Measurements from ENCODE around the gene RIOX2.

The RIOX2 gene

DNA sequence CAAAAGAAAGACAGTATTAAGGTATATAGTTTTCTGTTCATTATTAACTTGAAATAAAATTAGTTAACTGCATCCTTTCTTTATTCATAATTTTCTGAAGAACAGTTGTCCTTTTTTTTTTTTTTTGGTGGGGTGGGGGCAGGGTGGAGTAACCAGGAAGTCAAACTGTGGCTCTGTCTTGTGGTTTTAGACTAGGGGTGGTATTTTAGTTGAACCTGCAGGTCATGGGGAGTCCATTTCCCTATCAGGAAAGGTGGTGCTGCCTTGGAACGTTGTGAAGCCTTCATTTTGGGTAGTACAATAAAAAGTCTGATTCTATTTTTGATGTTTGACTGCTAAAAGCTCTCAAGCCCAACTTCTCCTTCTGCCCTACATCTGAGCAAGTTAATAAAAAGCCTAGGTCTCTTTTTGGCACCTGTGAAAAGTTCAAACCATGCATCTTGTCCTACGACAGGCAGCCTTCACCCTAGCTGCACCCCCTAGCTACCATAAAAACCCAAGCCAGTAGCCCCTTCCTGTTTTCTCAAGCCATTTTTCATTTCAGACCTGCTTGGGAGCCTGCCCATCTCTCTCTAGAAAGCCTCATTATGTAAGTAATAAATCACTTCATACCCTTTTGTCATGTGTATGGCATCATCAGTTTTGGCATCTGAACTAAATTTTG lies 31.2 kb upstream of the RIOX2 start:
- no peak overlapping the region for H3K9ac ChIP-seq (ENCODE audit: low read depth, low read length)
- no peak overlapping the region for H3K4me3 ChIP-seq (ENCODE audit: low read depth, low read length)
- no peaks in the 10 kb centered on the region for H3K36me3 ChIP-seq (ENCODE audit: control insufficient read depth, insufficient read depth, low read length)
- H3K27me3 ChIP-seq (ENCODE audit: control insufficient read depth, insufficient read depth, low read length), result no peaks in the 10 kb centered on the region
- H3K4me1 ChIP-seq (ENCODE audit: control insufficient read depth, insufficient read depth, low read length), result no peaks in the 10 kb centered on the region
- no peaks in the 10 kb centered on the region for H3K9me3 ChIP-seq (ENCODE audit: control insufficient read depth, insufficient read depth, low read length)

DNA sequence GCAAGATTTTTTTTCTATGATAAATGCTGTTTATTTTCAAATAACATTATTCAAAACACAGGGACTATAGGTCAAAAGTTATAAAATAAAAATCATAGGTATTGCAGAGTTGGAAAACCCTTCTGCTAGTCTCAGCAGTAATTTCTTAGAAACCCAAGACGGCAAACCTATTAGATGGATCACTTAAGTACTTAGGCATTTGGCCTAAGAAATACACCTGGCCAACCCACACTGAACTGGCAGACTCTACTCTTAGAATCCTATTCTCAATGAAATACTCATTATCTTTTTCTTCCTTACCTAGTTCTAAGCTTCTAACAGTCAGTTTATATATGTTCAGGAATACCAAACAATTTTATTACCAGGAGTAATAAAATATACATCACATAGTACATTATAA lies 30.5 kb upstream of the RIOX2 start:
- no peak overlapping the region for H3K4me3 ChIP-seq (ENCODE audit: low read depth, low read length)
- no peaks in the 10 kb centered on the region for H3K9me3 ChIP-seq (ENCODE audit: control insufficient read depth, insufficient read depth, low read length)
- H3K4me1 ChIP-seq (ENCODE audit: control insufficient read depth, insufficient read depth, low read length), result no peaks in the 10 kb centered on the region
- H3K27me3 ChIP-seq (ENCODE audit: control insufficient read depth, insufficient read depth, low read length), result no peaks in the 10 kb centered on the region
- H3K36me3 ChIP-seq (ENCODE audit: control insufficient read depth, insufficient read depth, low read length), result no peaks in the 10 kb centered on the region
- H3K9ac ChIP-seq (ENCODE audit: low read depth, low read length), result no peak overlapping the region

DNA sequence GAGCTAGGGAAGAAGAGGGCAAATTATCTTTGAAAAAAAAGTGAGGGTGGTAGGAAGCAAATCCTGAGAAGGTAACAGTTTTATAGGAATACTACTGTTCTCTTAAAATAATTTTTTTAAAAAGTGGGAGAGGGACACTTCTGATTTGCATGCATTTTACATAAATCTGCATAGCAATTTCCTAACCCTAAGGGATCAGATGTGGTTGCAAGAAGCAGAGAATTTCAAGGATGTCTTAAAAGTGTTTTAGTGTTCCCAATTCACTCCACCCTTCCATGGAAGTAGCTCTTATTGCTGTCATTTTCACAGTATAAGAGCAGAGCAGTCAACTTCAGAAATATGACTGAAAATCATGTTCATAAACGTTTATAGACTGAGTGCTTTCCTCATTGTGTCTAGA lies 27.8 kb upstream of the RIOX2 start:
- H3K36me3 ChIP-seq (ENCODE audit: control insufficient read depth, insufficient read depth, low read length), result no peaks in the 10 kb centered on the region
- no peak overlapping the region for H3K9ac ChIP-seq (ENCODE audit: low read depth, low read length)
- H3K27me3 ChIP-seq (ENCODE audit: control insufficient read depth, insufficient read depth, low read length), result no peaks in the 10 kb centered on the region
- H3K4me3 ChIP-seq (ENCODE audit: low read depth, low read length), result no peak overlapping the region
- H3K9me3 ChIP-seq (ENCODE audit: control insufficient read depth, insufficient read depth, low read length), result no peaks in the 10 kb centered on the region
- H3K4me1 ChIP-seq (ENCODE audit: control insufficient read depth, insufficient read depth, low read length), result no peaks in the 10 kb centered on the region

DNA sequence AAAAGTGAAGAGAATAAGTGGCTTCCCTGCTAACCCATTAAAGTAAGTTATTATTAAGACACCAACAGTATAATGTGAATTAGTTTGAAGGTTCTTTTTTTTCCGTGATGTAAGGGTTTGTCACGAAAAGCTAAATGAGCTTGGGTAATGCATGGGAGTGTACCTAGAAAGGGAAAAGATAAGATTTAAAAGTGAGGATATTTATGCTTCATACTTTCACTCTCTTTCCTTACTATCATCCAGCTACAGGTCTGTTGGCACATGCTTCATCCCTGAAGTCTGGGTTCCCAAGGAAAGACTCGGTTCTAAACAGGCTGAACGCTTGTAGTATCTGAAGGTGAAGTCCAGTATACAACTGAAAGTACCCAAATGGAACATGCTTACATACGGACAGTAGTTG lies 26.9 kb upstream of the RIOX2 start:
- no peak overlapping the region for H3K9ac ChIP-seq (ENCODE audit: low read depth, low read length)
- H3K9me3 ChIP-seq (ENCODE audit: control insufficient read depth, insufficient read depth, low read length), result no peaks in the 10 kb centered on the region
- H3K36me3 ChIP-seq (ENCODE audit: control insufficient read depth, insufficient read depth, low read length), result no peaks in the 10 kb centered on the region
- H3K4me3 ChIP-seq (ENCODE audit: low read depth, low read length), result no peak overlapping the region
- no peaks in the 10 kb centered on the region for H3K27me3 ChIP-seq (ENCODE audit: control insufficient read depth, insufficient read depth, low read length)
- H3K4me1 ChIP-seq (ENCODE audit: control insufficient read depth, insufficient read depth, low read length), result peaks cover under 1% of the 10 kb centered on the region

DNA sequence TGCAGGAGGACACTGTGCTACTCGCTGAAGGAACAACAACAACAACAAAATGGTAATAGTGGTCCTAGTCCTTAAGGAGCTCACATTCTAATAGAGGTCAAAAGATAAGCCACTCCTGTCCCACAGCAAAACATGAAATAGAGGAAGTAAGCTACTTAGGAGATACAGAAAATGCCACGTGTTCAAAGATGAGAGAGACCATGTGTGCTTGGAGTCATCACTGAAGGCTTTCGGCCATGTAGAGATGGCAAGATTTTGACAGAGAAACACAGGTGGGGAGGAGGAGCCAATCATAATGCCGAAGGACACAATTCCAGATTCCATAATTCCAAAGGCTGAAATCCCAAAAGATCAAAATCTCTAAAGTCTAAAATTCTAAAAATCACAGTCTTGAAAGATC lies 24.8 kb upstream of the RIOX2 start:
- no peaks in the 10 kb centered on the region for H3K27me3 ChIP-seq (ENCODE audit: control insufficient read depth, insufficient read depth, low read length)

DNA sequence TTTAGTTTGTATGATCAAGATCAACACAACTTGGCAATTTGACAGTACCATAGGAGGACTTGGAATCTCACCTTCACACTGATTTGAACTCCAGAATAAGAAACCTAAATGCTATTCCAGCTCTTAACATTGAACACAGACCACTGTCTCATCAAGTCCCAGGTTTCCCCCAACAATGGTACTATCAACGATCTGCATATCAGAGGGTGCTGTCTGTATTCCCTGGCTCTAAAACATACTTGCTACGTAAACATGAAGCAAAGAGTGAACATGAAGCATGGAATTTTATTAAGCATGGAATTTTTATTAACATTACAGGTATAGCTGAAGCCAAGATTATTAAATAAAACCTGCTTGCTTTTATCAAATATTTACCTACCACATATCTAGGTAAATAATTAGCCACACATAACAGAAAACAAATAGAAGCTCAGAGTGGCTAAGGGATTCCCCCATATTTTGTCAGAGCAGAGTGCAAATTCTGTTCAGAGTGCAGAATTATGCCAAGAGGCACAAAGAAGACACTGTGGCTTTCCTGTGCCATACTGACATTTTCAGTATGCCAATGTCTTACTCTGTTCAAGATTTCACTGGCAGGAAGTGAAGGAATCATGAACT lies 22.2 kb upstream of the RIOX2 start:
- H3K9me3 ChIP-seq (ENCODE audit: control insufficient read depth, insufficient read depth, low read length), result no peaks in the 10 kb centered on the region
- H3K36me3 ChIP-seq (ENCODE audit: control insufficient read depth, insufficient read depth, low read length), result no peaks in the 10 kb centered on the region
- no peaks in the 10 kb centered on the region for H3K27me3 ChIP-seq (ENCODE audit: control insufficient read depth, insufficient read depth, low read length)
- H3K9ac ChIP-seq (ENCODE audit: low read depth, low read length), result no peak overlapping the region
- no peak overlapping the region for H3K4me3 ChIP-seq (ENCODE audit: low read depth, low read length)
- peaks cover 9% of the 10 kb centered on the region for H3K4me1 ChIP-seq (ENCODE audit: control insufficient read depth, insufficient read depth, low read length)

More for the DNA sequence above, 24.8 kb upstream of the RIOX2 start:
- H3K4me3 ChIP-seq (ENCODE audit: low read depth, low read length), result no peak overlapping the region
- H3K9ac ChIP-seq (ENCODE audit: low read depth, low read length), result no peak overlapping the region
- peaks cover 9% of the 10 kb centered on the region for H3K4me1 ChIP-seq (ENCODE audit: control insufficient read depth, insufficient read depth, low read length)
- H3K9me3 ChIP-seq (ENCODE audit: control insufficient read depth, insufficient read depth, low read length), result no peaks in the 10 kb centered on the region
- H3K36me3 ChIP-seq (ENCODE audit: control insufficient read depth, insufficient read depth, low read length), result no peaks in the 10 kb centered on the region

DNA sequence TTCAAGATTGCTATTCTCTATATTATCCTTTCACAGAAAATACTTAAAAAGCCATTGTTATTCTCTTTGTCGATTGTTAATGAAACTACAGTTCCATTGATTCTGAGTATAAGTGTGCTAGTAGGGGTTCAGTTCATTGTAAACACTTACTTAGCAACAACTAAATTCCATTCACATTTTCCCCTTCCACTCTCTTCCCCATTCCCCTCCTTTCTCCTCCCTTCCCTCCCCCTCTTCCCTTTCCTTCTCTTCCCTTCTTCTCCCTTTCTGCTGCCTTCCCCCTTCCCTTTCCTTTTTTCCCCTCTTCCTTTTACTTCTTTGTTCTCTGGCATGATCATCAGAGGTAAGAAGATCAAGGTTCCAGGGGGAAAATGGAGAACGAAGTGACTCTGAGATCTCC lies 21.3 kb upstream of the RIOX2 start:
- H3K27me3 ChIP-seq (ENCODE audit: control insufficient read depth, insufficient read depth, low read length), result no peaks in the 10 kb centered on the region
- no peak overlapping the region for H3K9ac ChIP-seq (ENCODE audit: low read depth, low read length)
- H3K9me3 ChIP-seq (ENCODE audit: control insufficient read depth, insufficient read depth, low read length), result no peaks in the 10 kb centered on the region
- H3K4me3 ChIP-seq (ENCODE audit: low read depth, low read length), result no peak overlapping the region
- no peaks in the 10 kb centered on the region for H3K36me3 ChIP-seq (ENCODE audit: control insufficient read depth, insufficient read depth, low read length)
- peaks cover 9% of the 10 kb centered on the region for H3K4me1 ChIP-seq (ENCODE audit: control insufficient read depth, insufficient read depth, low read length)

DNA sequence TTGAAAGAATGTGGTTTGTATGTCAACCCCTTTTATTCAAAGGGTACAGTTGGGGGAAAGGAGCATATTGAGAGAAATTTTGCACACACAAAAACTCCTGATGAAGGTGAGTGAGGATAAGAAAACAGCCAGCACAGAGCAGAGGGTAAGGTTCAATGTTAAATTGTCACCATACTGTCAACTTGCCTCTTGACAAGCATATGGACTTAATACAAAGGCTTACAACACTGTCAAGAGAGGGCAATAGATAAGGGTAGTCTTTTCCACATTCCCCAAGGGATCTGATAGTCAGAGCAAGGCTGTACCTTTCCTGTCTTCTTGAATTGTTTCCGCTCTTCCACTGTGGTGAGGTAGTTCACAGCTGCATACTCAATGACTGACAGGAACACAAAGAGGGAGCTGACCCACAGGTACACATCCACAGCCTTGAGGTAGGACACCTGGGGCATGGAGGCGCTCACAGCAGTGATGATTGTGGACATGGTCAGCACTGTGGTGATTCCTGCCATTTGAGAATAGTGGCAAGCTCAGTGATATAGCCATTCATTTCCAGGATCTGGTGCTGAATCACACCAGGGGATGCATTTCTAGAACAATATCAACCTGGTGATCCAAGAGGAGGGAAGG lies 20.4 kb upstream of the RIOX2 start:
- H3K9me3 ChIP-seq (ENCODE audit: control insufficient read depth, insufficient read depth, low read length), result no peaks in the 10 kb centered on the region
- H3K9ac ChIP-seq (ENCODE audit: low read depth, low read length), result no peak overlapping the region
- no peaks in the 10 kb centered on the region for H3K27me3 ChIP-seq (ENCODE audit: control insufficient read depth, insufficient read depth, low read length)
- H3K4me3 ChIP-seq (ENCODE audit: low read depth, low read length), result no peak overlapping the region
- H3K4me1 ChIP-seq (ENCODE audit: control insufficient read depth, insufficient read depth, low read length), result peaks cover 9% of the 10 kb centered on the region
- no peaks in the 10 kb centered on the region for H3K36me3 ChIP-seq (ENCODE audit: control insufficient read depth, insufficient read depth, low read length)

DNA sequence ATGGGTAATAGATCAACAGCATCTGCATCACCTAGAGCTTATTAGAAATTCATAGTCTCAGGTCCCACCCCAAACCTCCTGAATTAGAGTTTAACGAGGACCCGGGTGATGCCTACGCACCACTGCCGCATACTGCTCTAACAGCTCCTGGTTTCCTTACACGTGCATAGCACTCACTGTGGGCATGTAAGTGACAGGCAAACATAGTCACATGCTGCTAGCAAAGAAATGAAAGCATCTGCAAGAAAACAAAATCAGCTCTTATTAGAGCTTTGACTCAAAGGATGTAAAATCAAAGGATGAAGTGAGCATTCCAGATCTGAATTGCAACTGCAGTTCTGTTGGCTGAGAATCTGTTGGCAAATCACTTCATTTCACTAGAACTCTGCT lies 19.1 kb upstream of the RIOX2 start:
- H3K36me3 ChIP-seq (ENCODE audit: control insufficient read depth, insufficient read depth, low read length), result no peaks in the 10 kb centered on the region
- peaks cover 9% of the 10 kb centered on the region for H3K4me1 ChIP-seq (ENCODE audit: control insufficient read depth, insufficient read depth, low read length)
- H3K9me3 ChIP-seq (ENCODE audit: control insufficient read depth, insufficient read depth, low read length), result no peaks in the 10 kb centered on the region
- H3K27me3 ChIP-seq (ENCODE audit: control insufficient read depth, insufficient read depth, low read length), result no peaks in the 10 kb centered on the region
- no peak overlapping the region for H3K4me3 ChIP-seq (ENCODE audit: low read depth, low read length)
- no peak overlapping the region for H3K9ac ChIP-seq (ENCODE audit: low read depth, low read length)

DNA sequence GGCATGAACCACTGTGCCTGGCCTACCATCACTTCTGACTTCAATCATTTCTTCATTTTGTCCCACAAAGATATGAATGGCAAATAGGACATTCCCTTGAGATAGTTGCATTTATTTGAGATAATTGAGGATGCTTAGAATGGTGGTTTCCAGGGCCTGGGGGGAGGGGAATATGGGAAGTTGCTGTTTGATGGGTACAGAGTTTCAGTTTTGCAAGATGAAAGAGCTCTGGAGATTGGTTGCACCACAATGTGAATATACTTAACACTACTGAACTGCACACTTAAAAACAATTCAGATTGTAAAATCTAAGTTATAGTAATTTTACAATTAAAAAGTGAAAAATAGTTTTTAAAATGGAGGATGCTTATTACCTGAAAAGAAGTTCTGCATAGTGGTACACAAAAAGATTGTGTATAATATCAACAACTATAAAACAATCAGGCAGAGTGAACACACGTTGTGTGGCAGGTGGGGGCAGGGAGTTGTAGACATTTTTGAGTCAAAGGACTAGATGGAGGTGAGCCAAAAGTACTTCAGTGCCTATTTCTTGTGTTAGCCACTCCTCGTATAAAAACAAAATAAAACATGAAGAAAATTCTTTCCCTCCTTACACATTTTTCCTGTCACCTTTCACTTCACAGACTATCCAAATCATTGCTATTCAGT lies 18.5 kb upstream of the RIOX2 start:
- Histone ChIP-seq H3K4me1 (ENCODE audit: control insufficient read depth, insufficient read depth, low read length) (peaks cover 9% of the 10 kb centered on the region), H3K4me3 (ENCODE audit: low read depth, low read length) (no peak overlapping the region), H3K9ac (ENCODE audit: low read depth, low read length) (no peak overlapping the region), H3K27me3 (ENCODE audit: control insufficient read depth, insufficient read depth, low read length) (no peaks in the 10 kb centered on the region), H3K9me3 (ENCODE audit: control insufficient read depth, insufficient read depth, low read length) (no peaks in the 10 kb centered on the region), H3K36me3 (ENCODE audit: control insufficient read depth, insufficient read depth, low read length) (no peaks in the 10 kb centered on the region)

DNA sequence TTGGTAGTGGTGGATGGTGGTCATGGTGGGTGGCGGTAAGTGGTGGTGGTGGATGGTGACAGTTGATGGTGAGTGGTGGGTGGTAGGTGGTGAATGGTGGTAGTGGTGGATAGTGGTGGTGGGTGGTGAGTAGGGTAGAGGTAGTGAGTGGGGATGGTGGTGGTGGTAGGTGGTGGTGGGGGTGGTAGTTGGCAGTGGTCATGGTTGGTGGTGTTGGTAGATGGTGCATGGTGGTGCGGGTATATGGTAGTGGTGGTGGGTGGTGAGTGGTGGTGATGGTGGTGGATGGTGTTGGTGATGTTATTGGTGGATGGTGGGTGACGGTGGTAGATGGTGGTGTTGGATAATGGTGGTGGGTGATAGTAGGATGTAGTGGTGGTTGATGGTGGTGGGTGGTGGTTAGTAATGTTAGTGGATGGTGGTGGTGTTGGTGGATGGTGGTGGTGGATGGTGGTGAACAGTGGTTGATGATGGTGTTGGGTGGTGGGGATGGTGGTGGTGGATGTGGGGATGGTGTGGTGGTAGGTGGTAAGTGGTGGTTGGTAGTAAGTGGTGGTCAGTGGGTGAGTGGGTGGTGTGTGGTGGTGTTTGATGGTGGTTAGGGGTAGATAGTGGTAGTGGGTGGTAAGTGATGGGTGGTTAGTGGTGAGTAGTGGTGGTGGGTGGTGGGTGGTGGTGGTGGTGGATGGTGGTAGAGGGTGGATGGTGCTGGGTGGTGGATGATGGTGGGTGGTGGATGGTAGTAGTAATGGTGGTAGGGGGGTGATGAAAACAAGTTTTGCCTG lies 16.7 kb upstream of the RIOX2 start:
- no peak overlapping the region for H3K4me3 ChIP-seq (ENCODE audit: low read depth, low read length)
- H3K9me3 ChIP-seq (ENCODE audit: control insufficient read depth, insufficient read depth, low read length), result no peaks in the 10 kb centered on the region

More for the DNA sequence above, 16.7 kb upstream of the RIOX2 start:
- Histone ChIP-seq H3K27me3 (ENCODE audit: control insufficient read depth, insufficient read depth, low read length) (no peaks in the 10 kb centered on the region), H3K4me1 (ENCODE audit: control insufficient read depth, insufficient read depth, low read length) (peaks cover 7% of the 10 kb centered on the region), H3K9ac (ENCODE audit: low read depth, low read length) (no peak overlapping the region), H3K36me3 (ENCODE audit: control insufficient read depth, insufficient read depth, low read length) (no peaks in the 10 kb centered on the region)

Measured in iPS-15b (cell line).